GM12878 (cell line): ENCODE results near the gene LARP4. TPM values are rescaled to one million over a fixed set of nuclear protein-coding genes. Genes with fewer than 3 reads are reported as not detected.

Experiments
- ATAC-seq: fragments of 200-7000 bp; cut with Tn5 transposase; 3 replicates; pipeline ENCODE4 v1.9.1; 2020; ENCODE audit warnings: mild to moderate bottlenecking, moderate library complexity
- BruUV-seq: library from RNA; stranded (reverse); fragments of 400-500 nt; replicated peaks from 2 replicates; lab custom pipeline; 2021; lab: Mats Ljungman, UMichigan
- CTCF ChIA-PET: fragments of 300-600 bp; sonication (Branson Sonifier 250); formaldehyde crosslinking; extraction: SDS; loops from one replicate; lab custom pipeline; 2021; ENCODE audit warnings: inconsistent platforms; lab: Yijun Ruan, JAX
- POLR2A ChIA-PET: fragments of 350-600 bp; formaldehyde crosslinking; extraction: SDS; loops from one replicate; lab custom pipeline; 2021; ENCODE audit warnings: inconsistent platforms; lab: Charles Lee
- RAD21 ChIA-PET: fragments of 300-600 bp; sonication (Branson Sonifier 250); formaldehyde crosslinking; loops from one replicate; lab custom pipeline; 2023; ENCODE audit warnings: antibody characterized with exemption; ENCODE audit not compliant: unreplicated experiment; lab: Charles Lee
- SMC1A ChIA-PET: fragments of 300-600 bp; sonication (Branson Sonifier 250); formaldehyde crosslinking; loops from one replicate; lab custom pipeline; 2023; ENCODE audit not compliant: unreplicated experiment, uncharacterized antibody; lab: Charles Lee
- DNase-seq: peaks from one replicate; pipeline ENCODE4 v3.0.0-alpha.2; 2011; ENCODE audit warnings: low read depth, low spot score
- FAIRE-seq: peaks from 3 replicates; lab custom pipeline; 2011; peaks lifted over from hg19 to GRCh38; lab: Jason Lieb, UNC
- H2AFZ ChIP-seq: 2 replicates; pipeline ENCODE4 v1.6.0; 2011; ENCODE audit warnings: low read depth, low read length, control low read depth; ENCODE audit not compliant: control insufficient read depth
- H3K27ac ChIP-seq: 2 replicates; pipeline ENCODE4 v1.5.1; 2011; ENCODE audit warnings: control low read depth; ENCODE audit not compliant: control insufficient read depth, insufficient read depth
- H3K27me3 ChIP-seq, 2 experiments: replicated peaks in 1 of 2; 2 replicates each; pipeline versions ENCODE4 v1.6.0 to v1.6.1; 2011; ENCODE audit warnings: low read length in 1 of 2; ENCODE audit not compliant: control insufficient read depth in 2 of 2, insufficient read depth in 2 of 2
- H3K36me3 ChIP-seq, 2 experiments: 2 replicates each; pipeline ENCODE4 v1.5.1; 2011; ENCODE audit warnings: low read length in 1 of 2; ENCODE audit not compliant: control insufficient read depth in 2 of 2, insufficient read depth in 2 of 2
- H3K4me1 ChIP-seq: 2 replicates; pipeline ENCODE4 v1.6.1; 2011; ENCODE audit warnings: mild to moderate bottlenecking, low read length, moderate library complexity, mixed read lengths; ENCODE audit not compliant: control insufficient read depth, insufficient read depth
- H3K4me2 ChIP-seq: 2 replicates; pipeline ENCODE4 v1.6.0; 2011; ENCODE audit warnings: control low read depth; ENCODE audit not compliant: control insufficient read depth, insufficient read depth
- H3K4me3 ChIP-seq: fragments of 200-600 bp; sonication (generic); 2 replicates; pipeline ENCODE4 v1.5.1; 2016
- H3K79me2 ChIP-seq: 2 replicates; pipeline ENCODE4 v1.6.0; 2011; ENCODE audit warnings: low read length; ENCODE audit not compliant: control insufficient read depth, insufficient read depth
- H3K9ac ChIP-seq: 2 replicates; pipeline ENCODE4 v1.8.0; 2011; ENCODE audit warnings: low read length, control low read depth, mixed read lengths; ENCODE audit not compliant: control insufficient read depth, insufficient read depth
- H3K9me3 ChIP-seq: replicated peaks from 3 replicates; pipeline ENCODE4 v1.5.1; 2011; ENCODE audit warnings: mild to moderate bottlenecking, low read length; ENCODE audit not compliant: control insufficient read depth, insufficient read depth
- H4K20me1 ChIP-seq: 2 replicates; pipeline ENCODE4 v1.6.0; 2011; ENCODE audit not compliant: control insufficient read depth, insufficient read depth
- BMI1 ChIP-seq: fragments of 450-650 bp; IDR thresholded peaks from 2 replicates; pipeline ENCODE4 v1.6.1; 2016; ENCODE audit warnings: mild to moderate bottlenecking, moderate library complexity, borderline replicate concordance
- GABPA ChIP-seq: IDR thresholded peaks from 2 replicates; pipeline ENCODE4 v1.6.1; 2014; ENCODE audit warnings: antibody characterized with exemption, low read depth, mild to moderate bottlenecking, inconsistent platforms
- HDAC2 ChIP-seq: fragments of 200-600 bp; sonication (generic); IDR thresholded peaks from 2 replicates; pipeline ENCODE4 v1.6.1; 2017
- IRF4 ChIP-seq: IDR thresholded peaks from 2 replicates; pipeline ENCODE4 v1.6.1; 2011; ENCODE audit warnings: low read depth, low read length
- LARP7 ChIP-seq: fragments of 450-650 bp; IDR thresholded peaks from 2 replicates; pipeline ENCODE4 v1.6.1; 2017; ENCODE audit warnings: mild to moderate bottlenecking
- MEF2B ChIP-seq: fragments of 450-650 bp; IDR thresholded peaks from 2 replicates; pipeline ENCODE4 v1.6.1; 2018; ENCODE audit warnings: mild to moderate bottlenecking, moderate library complexity; ENCODE audit not compliant: partially characterized antibody, poor library complexity, severe bottlenecking
- NFXL1 ChIP-seq: fragments of 450-650 bp; IDR thresholded peaks from 2 replicates; pipeline ENCODE4 v1.6.1; 2017; ENCODE audit warnings: antibody characterized with exemption, mild to moderate bottlenecking, borderline replicate concordance
- NRF1 ChIP-seq: conservative IDR thresholded peaks from 2 replicates; pipeline ENCODE4 v1.6.1; 2011; ENCODE audit warnings: mild to moderate bottlenecking, low read depth, low read length, improper control_type of control experiment
- SIN3A ChIP-seq: IDR thresholded peaks from 2 replicates; pipeline ENCODE4 v1.6.1; 2012; ENCODE audit warnings: low read depth, low read length, improper control_type of control experiment
- SRF ChIP-seq, 2 experiments: IDR thresholded peaks; 2 replicates each; pipeline ENCODE4 v1.6.1; 2011; ENCODE audit warnings: low read depth in 2 of 2, low read length in 2 of 2, mild to moderate bottlenecking in 1 of 2, moderate library complexity in 1 of 2
- YBX1 ChIP-seq: fragments of 450-650 bp; IDR thresholded peaks from 2 replicates; pipeline ENCODE4 v1.6.1; 2016; ENCODE audit warnings: antibody characterized with exemption
- WGBS: methylation state at CpG from one replicate; pipeline ENCODE4 v1.1.6; 2016; ENCODE audit warnings: low lambda C conversion rate; ENCODE audit not compliant: insufficient replicate concordance, insufficient coverage; ENCODE audit errors: missing lambda C conversion rate; 5-methylcytosine and 5-hydroxymethylcytosine counted together
- in situ Hi-C: fragments of 300-500 bp; cut with MboI; formaldehyde crosslinking; loops from 9 replicates; pipeline ENCODE4 v1.14.3; 2018; ENCODE audit warnings: mixed read lengths
- intact Hi-C: fragments of 100-400 bp; cut with micrococcal nuclease; formaldehyde crosslinking; loops from one replicate; pipeline ENCODE4 v1.14.2; 2022; ENCODE audit not compliant: unreplicated experiment
- polyA plus RNA-seq, 11 experiments: library from polyadenylated mRNA; depleted of rRNA in 4 of 11; unstranded in 6 of 11; stranded (reverse) in 5 of 11; fragments of >200 nt; fragmentation: Nextera tagmentation in 4 of 11; fragmentation: Illumina TruSeq in 1 of 11; extraction: Ambion mirVana in 4 of 11; extraction: Trizol in 1 of 11; gene quantifications; 1 replicate in 1 of 11; 2 replicates in 10 of 11; pipeline versions ENCODE4 v1.2.1 to v1.2.3, GENCODE V29; 2011 to 2016; ENCODE audit warnings: inconsistent platforms in 2 of 11, missing spikeins in 2 of 11, low read depth in 1 of 11
- total RNA-seq, 4 experiments: library from RNA; depleted of rRNA in 3 of 4; stranded (reverse); fragments of >200 nt in 3 of 4; fragmentation: Illumina TruSeq in 1 of 4; extraction: Trizol in 1 of 4; gene quantifications; 2 replicates each; pipeline versions ENCODE4 v1.2.1 to v1.2.3, GENCODE V29; 2013 to 2021
- TF ChIP-seq, protein P1 (sequence below): fragments of 450-650 bp; formaldehyde crosslinking; IDR thresholded peaks from 2 replicates; pipeline ENCODE4 v1.5.0; 2022; ENCODE audit warnings: mild to moderate bottlenecking, missing genetic modification characterization
- TF ChIP-seq, protein P2 (sequence below): fragments of 450-650 bp; formaldehyde crosslinking; IDR thresholded peaks from 2 replicates; pipeline ENCODE4 v1.4.0; 2020; ENCODE audit warnings: mild to moderate bottlenecking, moderate library complexity

The LARP4 gene
- total and polyA plus RNA-seq, 10 of the 15 experiments (the other 5 are each of a cell fraction or from before 2014, with no cell fraction given) = 24.1 to 72.6 (median 35.6) TPM

GRCh38 chr12:50354908-50355307 lies 45.8 kb upstream of the LARP4 start:
- no peaks in the 10 kb centered on the region for H3K36me3 ChIP-seq
- FAIRE-seq (no peak), ATAC-seq (no peak), DNase-seq (no peak)
- ChIA-PET SMC1A (interaction anchor here (0.6 to 1.3 kb wide), 2 partner anchors 8 to 42 kb away, joined by 3 to 4 read pairs; no protein-coding TSS in a partner anchor), POLR2A (no interaction called here), CTCF (interaction anchor here (1.2 kb wide), 1 partner anchor 388 kb away, joined by 5 read pairs; no protein-coding TSS in a partner anchor), RAD21 (no interaction called here)
- H3K4me3 ChIP-seq = no peak overlapping the region
- H3K9ac ChIP-seq = no peak overlapping the region
- 20% methylated on average over 2 of the region's 2 CpGs for WGBS
- no peaks in the 10 kb centered on the region for H4K20me1 ChIP-seq
- intact Hi-C loops (no loop called here), in situ Hi-C loops (no loop called here)
- no peaks in the 10 kb centered on the region for H3K79me2 ChIP-seq
- H3K4me1 ChIP-seq = no peaks in the 10 kb centered on the region
- H2AFZ ChIP-seq = no peak overlapping the region
- no peaks in the 10 kb centered on the region for H3K9me3 ChIP-seq
- no peaks in the 10 kb centered on the region for H3K27me3 ChIP-seq
- BruUV-seq = no TSS peak
- H3K4me2 ChIP-seq = no peak overlapping the region
- no peak overlapping the region for H3K27ac ChIP-seq
- TF ChIP-seq SRF (IDR thresholded peaks at IDR 0.05; ENCODE audit: low read depth in 2 of 2, low read length in 2 of 2) = no peak
- no peak for TF ChIP-seq HDAC2
- TF ChIP-seq LARP7 = no peak
- TF ChIP-seq GABPA = no peak
- TF ChIP-seq MEF2B = no peak
- no peak for TF ChIP-seq NRF1
- TF ChIP-seq YBX1 = no peak
- no peak for TF ChIP-seq IRF4
- TF ChIP-seq NFXL1 = no peak
- no peak for TF ChIP-seq SIN3A

GRCh38 chr12:50355365-50355764 lies 45.3 kb upstream of the LARP4 start:
- Histone ChIP-seq H3K9ac (no peak overlapping the region), H3K27me3 (no peaks in the 10 kb centered on the region), H3K4me1 (no peaks in the 10 kb centered on the region), H2AFZ (no peak overlapping the region), H3K27ac (no peak overlapping the region), H3K79me2 (no peaks in the 10 kb centered on the region), H3K4me3 (no peak overlapping the region), H3K9me3 (no peaks in the 10 kb centered on the region), H4K20me1 (no peaks in the 10 kb centered on the region), H3K36me3 (no peaks in the 10 kb centered on the region), H3K4me2 (no peak overlapping the region)
- no TSS peak for BruUV-seq
- ATAC-seq (no peak), FAIRE-seq (no peak), DNase-seq (no peak)
- RAD21 ChIA-PET = no interaction called here
- SMC1A ChIA-PET = interaction anchor here (0.6 to 1.3 kb wide), 2 partner anchors 8 to 42 kb away, joined by 3 to 4 read pairs; no protein-coding TSS in a partner anchor
- POLR2A ChIA-PET = interaction anchor here (0.5 kb wide), 1 partner anchor 91 kb away, joined by 5 read pairs; no protein-coding TSS in a partner anchor
- intact Hi-C loops = no loop called here
- in situ Hi-C loops = no loop called here
- CTCF ChIA-PET = interaction anchor here (1.2 kb wide), 1 partner anchor 388 kb away, joined by 5 read pairs; no protein-coding TSS in a partner anchor
- 84% methylated on average over 4 of the region's 4 CpGs for WGBS
- TF ChIP-seq BMI1 = no peak
- TF ChIP-seq, protein P1, sequence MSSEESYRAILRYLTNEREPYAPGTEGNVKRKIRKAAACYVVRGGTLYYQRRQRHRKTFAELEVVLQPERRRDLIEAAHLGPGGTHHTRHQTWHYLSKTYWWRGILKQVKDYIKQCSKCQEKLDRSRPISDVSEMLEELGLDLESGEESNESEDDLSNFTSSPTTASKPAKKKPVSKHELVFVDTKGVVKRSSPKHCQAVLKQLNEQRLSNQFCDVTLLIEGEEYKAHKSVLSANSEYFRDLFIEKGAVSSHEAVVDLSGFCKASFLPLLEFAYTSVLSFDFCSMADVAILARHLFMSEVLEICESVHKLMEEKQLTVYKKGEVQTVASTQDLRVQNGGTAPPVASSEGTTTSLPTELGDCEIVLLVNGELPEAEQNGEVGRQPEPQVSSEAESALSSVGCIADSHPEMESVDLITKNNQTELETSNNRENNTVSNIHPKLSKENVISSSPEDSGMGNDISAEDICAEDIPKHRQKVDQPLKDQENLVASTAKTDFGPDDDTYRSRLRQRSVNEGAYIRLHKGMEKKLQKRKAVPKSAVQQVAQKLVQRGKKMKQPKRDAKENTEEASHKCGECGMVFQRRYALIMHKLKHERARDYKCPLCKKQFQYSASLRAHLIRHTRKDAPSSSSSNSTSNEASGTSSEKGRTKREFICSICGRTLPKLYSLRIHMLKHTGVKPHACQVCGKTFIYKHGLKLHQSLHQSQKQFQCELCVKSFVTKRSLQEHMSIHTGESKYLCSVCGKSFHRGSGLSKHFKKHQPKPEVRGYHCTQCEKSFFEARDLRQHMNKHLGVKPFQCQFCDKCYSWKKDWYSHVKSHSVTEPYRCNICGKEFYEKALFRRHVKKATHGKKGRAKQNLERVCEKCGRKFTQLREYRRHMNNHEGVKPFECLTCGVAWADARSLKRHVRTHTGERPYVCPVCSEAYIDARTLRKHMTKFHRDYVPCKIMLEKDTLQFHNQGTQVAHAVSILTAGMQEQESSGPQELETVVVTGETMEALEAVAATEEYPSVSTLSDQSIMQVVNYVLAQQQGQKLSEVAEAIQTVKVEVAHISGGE (CRISPR knock-in tag) = no peak
- TF ChIP-seq, protein P2, sequence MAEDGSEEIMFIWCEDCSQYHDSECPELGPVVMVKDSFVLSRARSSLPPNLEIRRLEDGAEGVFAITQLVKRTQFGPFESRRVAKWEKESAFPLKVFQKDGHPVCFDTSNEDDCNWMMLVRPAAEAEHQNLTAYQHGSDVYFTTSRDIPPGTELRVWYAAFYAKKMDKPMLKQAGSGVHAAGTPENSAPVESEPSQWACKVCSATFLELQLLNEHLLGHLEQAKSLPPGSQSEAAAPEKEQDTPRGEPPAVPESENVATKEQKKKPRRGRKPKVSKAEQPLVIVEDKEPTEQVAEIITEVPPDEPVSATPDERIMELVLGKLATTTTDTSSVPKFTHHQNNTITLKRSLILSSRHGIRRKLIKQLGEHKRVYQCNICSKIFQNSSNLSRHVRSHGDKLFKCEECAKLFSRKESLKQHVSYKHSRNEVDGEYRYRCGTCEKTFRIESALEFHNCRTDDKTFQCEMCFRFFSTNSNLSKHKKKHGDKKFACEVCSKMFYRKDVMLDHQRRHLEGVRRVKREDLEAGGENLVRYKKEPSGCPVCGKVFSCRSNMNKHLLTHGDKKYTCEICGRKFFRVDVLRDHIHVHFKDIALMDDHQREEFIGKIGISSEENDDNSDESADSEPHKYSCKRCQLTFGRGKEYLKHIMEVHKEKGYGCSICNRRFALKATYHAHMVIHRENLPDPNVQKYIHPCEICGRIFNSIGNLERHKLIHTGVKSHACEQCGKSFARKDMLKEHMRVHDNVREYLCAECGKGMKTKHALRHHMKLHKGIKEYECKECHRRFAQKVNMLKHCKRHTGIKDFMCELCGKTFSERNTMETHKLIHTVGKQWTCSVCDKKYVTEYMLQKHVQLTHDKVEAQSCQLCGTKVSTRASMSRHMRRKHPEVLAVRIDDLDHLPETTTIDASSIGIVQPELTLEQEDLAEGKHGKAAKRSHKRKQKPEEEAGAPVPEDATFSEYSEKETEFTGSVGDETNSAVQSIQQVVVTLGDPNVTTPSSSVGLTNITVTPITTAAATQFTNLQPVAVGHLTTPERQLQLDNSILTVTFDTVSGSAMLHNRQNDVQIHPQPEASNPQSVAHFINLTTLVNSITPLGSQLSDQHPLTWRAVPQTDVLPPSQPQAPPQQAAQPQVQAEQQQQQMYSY (CRISPR knock-in tag) = no peak
